ENCODE data around the gene PPFIBP2. TPM values are rescaled to one million over a fixed set of nuclear protein-coding genes. Genes with fewer than 3 reads are reported as not detected.
A peak's percentile ranks its signal among the peaks of the same experiment; 100 is the strongest.

The PPFIBP2 gene
- total and polyA plus RNA-seq, 2 of the 13 experiments (the other 11 are each of a cell fraction or from before 2014, with no cell fraction given), result 15.0 to 52.5 TPM

DNA sequence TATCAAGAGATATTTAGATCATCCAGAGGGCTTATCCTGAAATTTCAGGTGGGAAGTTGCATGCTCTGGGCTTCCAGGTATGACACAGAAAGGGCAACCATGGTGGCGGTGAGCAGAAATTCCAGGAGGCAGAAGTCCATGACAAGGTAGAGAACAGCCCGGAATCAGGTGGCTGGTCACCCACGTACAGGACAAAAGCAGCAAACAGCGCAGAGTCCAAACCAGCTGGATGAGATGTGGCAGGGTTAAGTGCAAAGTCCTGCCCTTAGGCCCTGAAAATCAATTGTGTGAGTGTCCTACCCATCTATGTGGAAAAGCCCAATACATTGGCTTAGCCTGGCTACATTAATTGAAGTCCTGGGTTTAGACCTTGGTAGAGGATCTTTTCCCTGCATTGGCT, 11.6 kb downstream of the PPFIBP2 start (continued):
- TF ChIP-seq, protein P1, sequence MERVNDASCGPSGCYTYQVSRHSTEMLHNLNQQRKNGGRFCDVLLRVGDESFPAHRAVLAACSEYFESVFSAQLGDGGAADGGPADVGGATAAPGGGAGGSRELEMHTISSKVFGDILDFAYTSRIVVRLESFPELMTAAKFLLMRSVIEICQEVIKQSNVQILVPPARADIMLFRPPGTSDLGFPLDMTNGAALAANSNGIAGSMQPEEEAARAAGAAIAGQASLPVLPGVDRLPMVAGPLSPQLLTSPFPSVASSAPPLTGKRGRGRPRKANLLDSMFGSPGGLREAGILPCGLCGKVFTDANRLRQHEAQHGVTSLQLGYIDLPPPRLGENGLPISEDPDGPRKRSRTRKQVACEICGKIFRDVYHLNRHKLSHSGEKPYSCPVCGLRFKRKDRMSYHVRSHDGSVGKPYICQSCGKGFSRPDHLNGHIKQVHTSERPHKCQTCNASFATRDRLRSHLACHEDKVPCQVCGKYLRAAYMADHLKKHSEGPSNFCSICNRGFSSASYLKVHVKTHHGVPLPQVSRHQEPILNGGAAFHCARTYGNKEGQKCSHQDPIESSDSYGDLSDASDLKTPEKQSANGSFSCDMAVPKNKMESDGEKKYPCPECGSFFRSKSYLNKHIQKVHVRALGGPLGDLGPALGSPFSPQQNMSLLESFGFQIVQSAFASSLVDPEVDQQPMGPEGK (CRISPR knock-in tag; IDR thresholded peaks at IDR 0.05), result 0 out of 2 replicates have a peak, but pooled peaks have one; percentile 39
- TF ChIP-seq FOXK2 (IDR thresholded peaks at IDR 0.05), result no peak
- TF ChIP-seq, protein P2, sequence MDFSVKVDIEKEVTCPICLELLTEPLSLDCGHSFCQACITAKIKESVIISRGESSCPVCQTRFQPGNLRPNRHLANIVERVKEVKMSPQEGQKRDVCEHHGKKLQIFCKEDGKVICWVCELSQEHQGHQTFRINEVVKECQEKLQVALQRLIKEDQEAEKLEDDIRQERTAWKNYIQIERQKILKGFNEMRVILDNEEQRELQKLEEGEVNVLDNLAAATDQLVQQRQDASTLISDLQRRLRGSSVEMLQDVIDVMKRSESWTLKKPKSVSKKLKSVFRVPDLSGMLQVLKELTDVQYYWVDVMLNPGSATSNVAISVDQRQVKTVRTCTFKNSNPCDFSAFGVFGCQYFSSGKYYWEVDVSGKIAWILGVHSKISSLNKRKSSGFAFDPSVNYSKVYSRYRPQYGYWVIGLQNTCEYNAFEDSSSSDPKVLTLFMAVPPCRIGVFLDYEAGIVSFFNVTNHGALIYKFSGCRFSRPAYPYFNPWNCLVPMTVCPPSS (IDR thresholded peaks at IDR 0.05), result no peak
- no peak for TF ChIP-seq ZBTB20 (CRISPR knock-in tag; IDR thresholded peaks at IDR 0.05; ENCODE audit: borderline replicate concordance, low read depth)
- no peak for TF ChIP-seq NONO (IDR thresholded peaks at IDR 0.05)
- peak; percentile 31; the same call in 1 of the 2 replicates for TF ChIP-seq NONO (CRISPR knock-in tag; conservative IDR thresholded peaks at IDR 0.05)
- TF ChIP-seq, protein P3, sequence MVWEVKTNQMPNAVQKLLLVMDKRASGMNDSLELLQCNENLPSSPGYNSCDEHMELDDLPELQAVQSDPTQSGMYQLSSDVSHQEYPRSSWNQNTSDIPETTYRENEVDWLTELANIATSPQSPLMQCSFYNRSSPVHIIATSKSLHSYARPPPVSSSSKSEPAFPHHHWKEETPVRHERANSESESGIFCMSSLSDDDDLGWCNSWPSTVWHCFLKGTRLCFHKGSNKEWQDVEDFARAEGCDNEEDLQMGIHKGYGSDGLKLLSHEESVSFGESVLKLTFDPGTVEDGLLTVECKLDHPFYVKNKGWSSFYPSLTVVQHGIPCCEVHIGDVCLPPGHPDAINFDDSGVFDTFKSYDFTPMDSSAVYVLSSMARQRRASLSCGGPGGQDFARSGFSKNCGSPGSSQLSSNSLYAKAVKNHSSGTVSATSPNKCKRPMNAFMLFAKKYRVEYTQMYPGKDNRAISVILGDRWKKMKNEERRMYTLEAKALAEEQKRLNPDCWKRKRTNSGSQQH (CRISPR knock-in tag; IDR thresholded peaks at IDR 0.05; ENCODE audit: low read depth), result 0 out of 2 replicates have a peak, but pooled peaks have one; percentile 22
- TF ChIP-seq, protein P4, sequence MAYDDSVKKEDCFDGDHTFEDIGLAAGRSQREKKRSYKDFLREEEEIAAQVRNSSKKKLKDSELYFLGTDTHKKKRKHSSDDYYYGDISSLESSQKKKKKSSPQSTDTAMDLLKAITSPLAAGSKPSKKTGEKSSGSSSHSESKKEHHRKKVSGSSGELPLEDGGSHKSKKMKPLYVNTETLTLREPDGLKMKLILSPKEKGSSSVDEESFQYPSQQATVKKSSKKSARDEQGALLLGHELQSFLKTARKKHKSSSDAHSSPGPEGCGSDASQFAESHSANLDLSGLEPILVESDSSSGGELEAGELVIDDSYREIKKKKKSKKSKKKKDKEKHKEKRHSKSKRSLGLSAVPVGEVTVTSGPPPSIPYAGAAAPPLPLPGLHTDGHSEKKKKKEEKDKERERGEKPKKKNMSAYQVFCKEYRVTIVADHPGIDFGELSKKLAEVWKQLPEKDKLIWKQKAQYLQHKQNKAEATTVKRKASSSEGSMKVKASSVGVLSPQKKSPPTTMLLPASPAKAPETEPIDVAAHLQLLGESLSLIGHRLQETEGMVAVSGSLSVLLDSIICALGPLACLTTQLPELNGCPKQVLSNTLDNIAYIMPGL (CRISPR knock-in tag; IDR thresholded peaks at IDR 0.05; ENCODE audit: borderline replicate concordance in 1 of 2, low read depth in 1 of 2), result 0 out of 4 replicates have a peak, but pooled peaks of 1 of the 2 experiments have one; percentile 24
- TF ChIP-seq ARID2 (CRISPR knock-in tag; IDR thresholded peaks at IDR 0.05; ENCODE audit: borderline replicate concordance), result no peak
- TF ChIP-seq, protein P5, sequence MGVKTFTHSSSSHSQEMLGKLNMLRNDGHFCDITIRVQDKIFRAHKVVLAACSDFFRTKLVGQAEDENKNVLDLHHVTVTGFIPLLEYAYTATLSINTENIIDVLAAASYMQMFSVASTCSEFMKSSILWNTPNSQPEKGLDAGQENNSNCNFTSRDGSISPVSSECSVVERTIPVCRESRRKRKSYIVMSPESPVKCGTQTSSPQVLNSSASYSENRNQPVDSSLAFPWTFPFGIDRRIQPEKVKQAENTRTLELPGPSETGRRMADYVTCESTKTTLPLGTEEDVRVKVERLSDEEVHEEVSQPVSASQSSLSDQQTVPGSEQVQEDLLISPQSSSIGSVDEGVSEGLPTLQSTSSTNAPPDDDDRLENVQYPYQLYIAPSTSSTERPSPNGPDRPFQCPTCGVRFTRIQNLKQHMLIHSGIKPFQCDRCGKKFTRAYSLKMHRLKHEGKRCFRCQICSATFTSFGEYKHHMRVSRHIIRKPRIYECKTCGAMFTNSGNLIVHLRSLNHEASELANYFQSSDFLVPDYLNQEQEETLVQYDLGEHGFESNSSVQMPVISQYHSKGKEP (CRISPR knock-in tag; IDR thresholded peaks at IDR 0.05), result no peak
- no peak for TF ChIP-seq STAT5B (CRISPR knock-in tag; IDR thresholded peaks at IDR 0.05)
- TF ChIP-seq TGIF2 (CRISPR knock-in tag; IDR thresholded peaks at IDR 0.05), result no peak
- TF ChIP-seq, protein P6, sequence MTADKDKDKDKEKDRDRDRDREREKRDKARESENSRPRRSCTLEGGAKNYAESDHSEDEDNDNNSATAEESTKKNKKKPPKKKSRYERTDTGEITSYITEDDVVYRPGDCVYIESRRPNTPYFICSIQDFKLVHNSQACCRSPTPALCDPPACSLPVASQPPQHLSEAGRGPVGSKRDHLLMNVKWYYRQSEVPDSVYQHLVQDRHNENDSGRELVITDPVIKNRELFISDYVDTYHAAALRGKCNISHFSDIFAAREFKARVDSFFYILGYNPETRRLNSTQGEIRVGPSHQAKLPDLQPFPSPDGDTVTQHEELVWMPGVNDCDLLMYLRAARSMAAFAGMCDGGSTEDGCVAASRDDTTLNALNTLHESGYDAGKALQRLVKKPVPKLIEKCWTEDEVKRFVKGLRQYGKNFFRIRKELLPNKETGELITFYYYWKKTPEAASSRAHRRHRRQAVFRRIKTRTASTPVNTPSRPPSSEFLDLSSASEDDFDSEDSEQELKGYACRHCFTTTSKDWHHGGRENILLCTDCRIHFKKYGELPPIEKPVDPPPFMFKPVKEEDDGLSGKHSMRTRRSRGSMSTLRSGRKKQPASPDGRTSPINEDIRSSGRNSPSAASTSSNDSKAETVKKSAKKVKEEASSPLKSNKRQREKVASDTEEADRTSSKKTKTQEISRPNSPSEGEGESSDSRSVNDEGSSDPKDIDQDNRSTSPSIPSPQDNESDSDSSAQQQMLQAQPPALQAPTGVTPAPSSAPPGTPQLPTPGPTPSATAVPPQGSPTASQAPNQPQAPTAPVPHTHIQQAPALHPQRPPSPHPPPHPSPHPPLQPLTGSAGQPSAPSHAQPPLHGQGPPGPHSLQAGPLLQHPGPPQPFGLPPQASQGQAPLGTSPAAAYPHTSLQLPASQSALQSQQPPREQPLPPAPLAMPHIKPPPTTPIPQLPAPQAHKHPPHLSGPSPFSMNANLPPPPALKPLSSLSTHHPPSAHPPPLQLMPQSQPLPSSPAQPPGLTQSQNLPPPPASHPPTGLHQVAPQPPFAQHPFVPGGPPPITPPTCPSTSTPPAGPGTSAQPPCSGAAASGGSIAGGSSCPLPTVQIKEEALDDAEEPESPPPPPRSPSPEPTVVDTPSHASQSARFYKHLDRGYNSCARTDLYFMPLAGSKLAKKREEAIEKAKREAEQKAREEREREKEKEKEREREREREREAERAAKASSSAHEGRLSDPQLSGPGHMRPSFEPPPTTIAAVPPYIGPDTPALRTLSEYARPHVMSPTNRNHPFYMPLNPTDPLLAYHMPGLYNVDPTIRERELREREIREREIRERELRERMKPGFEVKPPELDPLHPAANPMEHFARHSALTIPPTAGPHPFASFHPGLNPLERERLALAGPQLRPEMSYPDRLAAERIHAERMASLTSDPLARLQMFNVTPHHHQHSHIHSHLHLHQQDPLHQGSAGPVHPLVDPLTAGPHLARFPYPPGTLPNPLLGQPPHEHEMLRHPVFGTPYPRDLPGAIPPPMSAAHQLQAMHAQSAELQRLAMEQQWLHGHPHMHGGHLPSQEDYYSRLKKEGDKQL (CRISPR knock-in tag; IDR thresholded peaks at IDR 0.05; ENCODE audit: low read depth), result no peak
